ENCODE measurements around the gene RIC3.
A peak's percentile ranks its signal among the peaks of the same experiment; 100 is the strongest.

RIC3 gene

GRCh38 chr11:8066036-8066910, 102.6 kb downstream of the RIC3 start:
- no peak overlapping the region for H3K4me3 ChIP-seq
- H3K36me3 ChIP-seq = no peaks in the 10 kb centered on the region
- H3K27me3 ChIP-seq = no peaks in the 10 kb centered on the region
- no peak overlapping the region for H3K27ac ChIP-seq
- no peaks in the 10 kb centered on the region for H3K9me3 ChIP-seq (replicated peaks in 1 of 11)
- H3K9ac ChIP-seq = no peak overlapping the region
- H3K4me1 ChIP-seq = peaks cover 11 to 51% (median 37%) of the 10 kb centered on the region in 10 experiments; a peak in 19 of 20 replicates
- no peaks in the 10 kb centered on the region for H4K20me1 ChIP-seq
- no peak for TF ChIP-seq Cebpa-rat (IDR thresholded peaks at IDR 0.05)
- no peak overlapping the region for H3K4me2 ChIP-seq

- Histone ChIP-seq H3K9ac (no peak overlapping the region), H4K20me1 (no peaks in the 10 kb centered on the region), H3K4me2 (no peak overlapping the region), H3K27ac (no peak overlapping the region), H3K36me3 (no peaks in the 10 kb centered on the region), H3K4me3 (no peak overlapping the region), H3K9me3 (replicated peaks in 1 of 11) (no peaks in the 10 kb centered on the region), H3K4me1 (peaks cover 11 to 40% (median 33%) of the 10 kb centered on the region in 10 experiments; a peak in 19 of 20 replicates), H3K27me3 (no peaks in the 10 kb centered on the region)
- TF ChIP-seq Cebpa-rat (IDR thresholded peaks at IDR 0.05) = no peak
Observed at GRCh38 chr11:8065031-8065430, 103.8 kb downstream of the RIC3 start.

GRCh38 chr11:8063324-8063723, 105.5 kb downstream of the RIC3 start:
- Histone ChIP-seq H3K36me3 (no peaks in the 10 kb centered on the region), H3K27ac (no peak overlapping the region), H3K4me1 (peaks cover 3 to 24% (median 18%) of the 10 kb centered on the region in 10 experiments; a peak in 18 of 20 replicates), H4K20me1 (no peaks in the 10 kb centered on the region), H3K4me3 (no peak overlapping the region), H3K4me2 (0 out of 22 replicates have a peak overlapping the region, but pooled peaks of 1 of the 11 experiments have one; percentile 33), H3K9me3 (replicated peaks in 1 of 11) (no peaks in the 10 kb centered on the region), H3K9ac (no peak overlapping the region), H3K27me3 (no peaks in the 10 kb centered on the region)
- TF ChIP-seq Cebpa-rat (IDR thresholded peaks at IDR 0.05) = no peak

GRCh38 chr11:8062781-8063257, 106.0 kb downstream of the RIC3 start:
- no peaks in the 10 kb centered on the region for H3K27me3 ChIP-seq
- no peaks in the 10 kb centered on the region for H3K36me3 ChIP-seq
- no peak overlapping the region for H3K9ac ChIP-seq
- no peaks in the 10 kb centered on the region for H3K9me3 ChIP-seq (replicated peaks in 1 of 11)
- H4K20me1 ChIP-seq = no peaks in the 10 kb centered on the region
- TF ChIP-seq Cebpa-rat (IDR thresholded peaks at IDR 0.05) = no peak
- H3K27ac ChIP-seq = no peak overlapping the region
- peak overlapping the region in 7 of 11 experiments; percentile 1 to 44 (median 34); a peak in 11 of 22 replicates for H3K4me2 ChIP-seq
- H3K4me3 ChIP-seq = no peak overlapping the region
- peaks cover 0 to 19% (median 13%) of the 10 kb centered on the region in 10 experiments; a peak in 13 of 20 replicates for H3K4me1 ChIP-seq

- Histone ChIP-seq H3K27me3 (no peaks in the 10 kb centered on the region), H3K9ac (no peak overlapping the region), H3K4me3 (no peak overlapping the region), H3K27ac (no peak overlapping the region), H3K36me3 (no peaks in the 10 kb centered on the region), H3K9me3 (replicated peaks in 1 of 11) (no peaks in the 10 kb centered on the region), H4K20me1 (no peaks in the 10 kb centered on the region), H3K4me1 (peaks cover 0 to 18% (median 13%) of the 10 kb centered on the region in 10 experiments; a peak in 15 of 20 replicates), H3K4me2 (peak overlapping the region in 8 of 11 experiments; percentile 1 to 44 (median 34); a peak in 11 of 22 replicates)
- TF ChIP-seq Cebpa-rat (IDR thresholded peaks at IDR 0.05) = no peak
Observed at GRCh38 chr11:8061555-8062428, 107.0 kb downstream of the RIC3 start.

GRCh38 chr11:8060801-8061554, 107.8 kb downstream of the RIC3 start:
- H3K9me3 ChIP-seq (replicated peaks in 1 of 11) = no peaks in the 10 kb centered on the region
- no peak overlapping the region; a peak in 1 of 22 replicates for H3K4me2 ChIP-seq
- no peaks in the 10 kb centered on the region for H3K27me3 ChIP-seq
- no peak overlapping the region for H3K9ac ChIP-seq
- no peak overlapping the region for H3K4me3 ChIP-seq
- no peaks in the 10 kb centered on the region for H4K20me1 ChIP-seq
- no peak overlapping the region for H3K27ac ChIP-seq
- TF ChIP-seq Cebpa-rat (IDR thresholded peaks at IDR 0.05) = no peak
- no peaks in the 10 kb centered on the region for H3K36me3 ChIP-seq
- H3K4me1 ChIP-seq = peaks cover 0 to 18% (median 13%) of the 10 kb centered on the region in 10 experiments; a peak in 15 of 20 replicates

- Histone ChIP-seq H3K4me2 (no peak overlapping the region), H3K27ac (no peak overlapping the region), H3K4me3 (no peak overlapping the region), H3K4me1 (peaks cover 0 to 18% (median 13%) of the 10 kb centered on the region in 10 experiments; a peak in 15 of 20 replicates), H4K20me1 (no peaks in the 10 kb centered on the region), H3K36me3 (no peaks in the 10 kb centered on the region), H3K9ac (no peak overlapping the region), H3K27me3 (no peaks in the 10 kb centered on the region), H3K9me3 (replicated peaks in 1 of 11) (no peaks in the 10 kb centered on the region)
- TF ChIP-seq Cebpa-rat (IDR thresholded peaks at IDR 0.05) = no peak
Observed at GRCh38 chr11:8060146-8060719, 108.6 kb downstream of the RIC3 start.

- H3K9ac ChIP-seq = no peak overlapping the region
- TF ChIP-seq Cebpa-rat (IDR thresholded peaks at IDR 0.05) = no peak
- H3K27me3 ChIP-seq = no peaks in the 10 kb centered on the region
- no peak overlapping the region for H3K4me2 ChIP-seq
- no peak overlapping the region for H3K4me3 ChIP-seq
- no peak overlapping the region for H3K27ac ChIP-seq
- H3K4me1 ChIP-seq = peaks cover 0 to 18% (median 13%) of the 10 kb centered on the region in 10 experiments; a peak in 15 of 20 replicates
- H3K36me3 ChIP-seq = no peaks in the 10 kb centered on the region
- H4K20me1 ChIP-seq = no peaks in the 10 kb centered on the region
- H3K9me3 ChIP-seq (replicated peaks in 1 of 11) = no peaks in the 10 kb centered on the region
Observed at GRCh38 chr11:8059571-8060011, 109.2 kb downstream of the RIC3 start.

All from BLaER1 treated with 17β-estradiol and CSF1 and Interleukin-3, amounts not matched to agents 10 nM and 100 nM (cell line).